BLaER1 (cell line): Measurements from ENCODE around the gene FAM131C.
A peak's percentile ranks its signal among the peaks of the same experiment; 100 is the strongest.

ENCODE experiments used
- H3K27ac ChIP-seq: shearing (Covaris generic); formaldehyde crosslinking; 2 replicates; pipeline ENCODE4 v1.8.1; 2022
- H3K27me3 ChIP-seq: shearing (Covaris generic); formaldehyde crosslinking; 2 replicates; pipeline ENCODE4 v1.8.1; 2022
- H3K36me3 ChIP-seq: shearing (Covaris generic); formaldehyde crosslinking; 2 replicates; pipeline ENCODE4 v1.8.1; 2022
- H3K4me1 ChIP-seq: shearing (Covaris generic); formaldehyde crosslinking; 2 replicates; pipeline ENCODE4 v1.8.1; 2022
- H3K4me2 ChIP-seq: shearing (Covaris generic); formaldehyde crosslinking; 2 replicates; pipeline ENCODE4 v1.8.1; 2022
- H3K4me3 ChIP-seq: shearing (Covaris generic); formaldehyde crosslinking; 2 replicates; pipeline ENCODE4 v1.8.1; 2022
- H3K9ac ChIP-seq: shearing (Covaris generic); formaldehyde crosslinking; 2 replicates; pipeline ENCODE4 v1.8.1; 2022
- H3K9me3 ChIP-seq: shearing (Covaris generic); formaldehyde crosslinking; 2 replicates; pipeline ENCODE4 v1.8.1; 2022
- H4K20me1 ChIP-seq: shearing (Covaris generic); formaldehyde crosslinking; 2 replicates; pipeline ENCODE4 v1.8.1; 2022
- Cebpa-rat ChIP-seq: shearing (Covaris generic); IDR thresholded peaks from 2 replicates; pipeline ENCODE4 v1.8.1; 2022

Gene FAM131C

GRCh38 chr1:16073490-16074119 lies at the start of gene FAM131C:
Gene FAM131C, minus strand, starts transcription at chr1:16073651. Its CDS starts 209 bp downstream, at chr1:16073442.
- H3K4me1 ChIP-seq: peaks cover 39% of the 10 kb centered on the region
- no peaks in the 10 kb centered on the region for H3K9me3 ChIP-seq
- H3K9ac ChIP-seq: peak within 1 kb of the TSS; percentile 51
- H3K27me3 ChIP-seq: peaks cover 30% of the 10 kb centered on the region
- peak within 1 kb of the TSS; percentile 68 for H3K4me3 ChIP-seq
- no peak for TF ChIP-seq Cebpa-rat
- peak within 1 kb of the TSS; percentile 97 for H3K4me2 ChIP-seq
- no peak within 1 kb of the TSS for H3K27ac ChIP-seq
- H3K36me3 ChIP-seq: no peaks in the 10 kb centered on the region
- peaks cover 10% of the 10 kb centered on the region for H4K20me1 ChIP-seq

GRCh38 chr1:16122916-16123315 lies 49.5 kb upstream of the FAM131C start:
- no peaks in the 10 kb centered on the region for H3K36me3 ChIP-seq
- peak overlapping the region; percentile 47 for H3K4me2 ChIP-seq
- peaks cover 99% of the 10 kb centered on the region for H3K27me3 ChIP-seq
- H3K4me3 ChIP-seq: no peak overlapping the region
- peaks cover 68% of the 10 kb centered on the region; the same call in 1 of the 2 replicates for H4K20me1 ChIP-seq
- no peak overlapping the region for H3K27ac ChIP-seq
- H3K9me3 ChIP-seq: no peaks in the 10 kb centered on the region
- peaks cover 39% of the 10 kb centered on the region for H3K4me1 ChIP-seq
- no peak overlapping the region for H3K9ac ChIP-seq
- TF ChIP-seq Cebpa-rat: peak; percentile 99

- Histone ChIP-seq H3K9ac (no peak overlapping the region), H3K36me3 (no peaks in the 10 kb centered on the region), H3K4me3 (no peak overlapping the region), H4K20me1 (peaks cover 64% of the 10 kb centered on the region; the same call in 1 of the 2 replicates), H3K4me2 (peak overlapping the region; percentile 47), H3K4me1 (peaks cover 38% of the 10 kb centered on the region), H3K27ac (no peak overlapping the region), H3K27me3 (peaks cover 99% of the 10 kb centered on the region), H3K9me3 (no peaks in the 10 kb centered on the region)
- no peak for TF ChIP-seq Cebpa-rat
These were observed 49.0 kb upstream of the FAM131C start for GRCh38 chr1:16122350-16122881.

- Histone ChIP-seq H3K27ac (no peak overlapping the region), H3K4me2 (no peak overlapping the region)
- TF ChIP-seq Cebpa-rat: no peak
These were observed 47.5 kb upstream of the FAM131C start for GRCh38 chr1:16120940-16121410.

GRCh38 chr1:16120407-16120806 lies 47.0 kb upstream of the FAM131C start:
- Histone ChIP-seq H3K27ac (no peak overlapping the region), H3K9me3 (no peaks in the 10 kb centered on the region), H3K4me3 (no peak overlapping the region), H4K20me1 (peaks cover 47% of the 10 kb centered on the region; the same call in 1 of the 2 replicates), H3K27me3 (peaks cover 91% of the 10 kb centered on the region), H3K36me3 (no peaks in the 10 kb centered on the region), H3K4me2 (no peak overlapping the region), H3K4me1 (peaks cover 22% of the 10 kb centered on the region), H3K9ac (no peak overlapping the region)
- no peak for TF ChIP-seq Cebpa-rat

More at GRCh38 chr1:16120940-16121410, 47.5 kb upstream of the FAM131C start:
- peaks cover 50% of the 10 kb centered on the region; the same call in 1 of the 2 replicates for H4K20me1 ChIP-seq
- no peaks in the 10 kb centered on the region for H3K36me3 ChIP-seq
- peaks cover 96% of the 10 kb centered on the region for H3K27me3 ChIP-seq
- peaks cover 28% of the 10 kb centered on the region for H3K4me1 ChIP-seq
- H3K9me3 ChIP-seq: no peaks in the 10 kb centered on the region
- H3K9ac ChIP-seq: no peak overlapping the region
- no peak overlapping the region for H3K4me3 ChIP-seq

GRCh38 chr1:16119926-16120325 lies 46.5 kb upstream of the FAM131C start:
- no peaks in the 10 kb centered on the region for H3K36me3 ChIP-seq
- H3K4me1 ChIP-seq: peaks cover 20% of the 10 kb centered on the region
- H3K27me3 ChIP-seq: peaks cover 87% of the 10 kb centered on the region
- H3K27ac ChIP-seq: no peak overlapping the region
- no peaks in the 10 kb centered on the region for H3K9me3 ChIP-seq
- no peak overlapping the region for H3K9ac ChIP-seq
- H3K4me2 ChIP-seq: no peak overlapping the region
- no peak overlapping the region for H3K4me3 ChIP-seq
- peaks cover 48% of the 10 kb centered on the region; the same call in 1 of the 2 replicates for H4K20me1 ChIP-seq
- TF ChIP-seq Cebpa-rat: no peak

GRCh38 chr1:16119504-16119903 lies 46.1 kb upstream of the FAM131C start:
- Histone ChIP-seq H3K9me3 (no peaks in the 10 kb centered on the region), H3K27me3 (peaks cover 85% of the 10 kb centered on the region), H3K36me3 (no peaks in the 10 kb centered on the region), H4K20me1 (peaks cover 44% of the 10 kb centered on the region; the same call in 1 of the 2 replicates), H3K9ac (no peak overlapping the region), H3K27ac (no peak overlapping the region), H3K4me2 (no peak overlapping the region), H3K4me1 (peaks cover 16% of the 10 kb centered on the region), H3K4me3 (no peak overlapping the region)
- no peak for TF ChIP-seq Cebpa-rat

- peaks cover 77% of the 10 kb centered on the region for H3K27me3 ChIP-seq
- no peak for TF ChIP-seq Cebpa-rat
- peaks cover 14% of the 10 kb centered on the region for H3K4me1 ChIP-seq
- no peak overlapping the region for H3K4me3 ChIP-seq
- H3K9me3 ChIP-seq: no peaks in the 10 kb centered on the region
- H4K20me1 ChIP-seq: peaks cover 40% of the 10 kb centered on the region; the same call in 1 of the 2 replicates
- no peak overlapping the region for H3K4me2 ChIP-seq
- no peak overlapping the region for H3K9ac ChIP-seq
- no peak overlapping the region for H3K27ac ChIP-seq
- no peaks in the 10 kb centered on the region for H3K36me3 ChIP-seq
These were observed 45.3 kb upstream of the FAM131C start for GRCh38 chr1:16118706-16119105.

GRCh38 chr1:16117936-16118335 lies 44.5 kb upstream of the FAM131C start:
- Histone ChIP-seq H3K9ac (no peak overlapping the region), H3K27ac (no peak overlapping the region), H3K27me3 (peaks cover 70% of the 10 kb centered on the region), H3K4me2 (no peak overlapping the region), H3K4me3 (no peak overlapping the region), H3K4me1 (peaks cover 9% of the 10 kb centered on the region), H3K9me3 (no peaks in the 10 kb centered on the region), H4K20me1 (peaks cover 40% of the 10 kb centered on the region; the same call in 1 of the 2 replicates), H3K36me3 (no peaks in the 10 kb centered on the region)
- TF ChIP-seq Cebpa-rat: no peak

GRCh38 chr1:16117369-16117768 lies 43.9 kb upstream of the FAM131C start:
- Histone ChIP-seq H3K36me3 (no peaks in the 10 kb centered on the region), H3K4me2 (no peak overlapping the region), H3K27ac (no peak overlapping the region), H4K20me1 (peaks cover 35% of the 10 kb centered on the region; the same call in 1 of the 2 replicates), H3K4me3 (no peak overlapping the region), H3K27me3 (peaks cover 65% of the 10 kb centered on the region), H3K9ac (no peak overlapping the region), H3K4me1 (peaks cover 3% of the 10 kb centered on the region), H3K9me3 (no peaks in the 10 kb centered on the region)
- no peak for TF ChIP-seq Cebpa-rat
